HepG2 (cell line): ENCODE results near the gene TNK1. TPM values are rescaled to one million over a fixed set of nuclear protein-coding genes. Genes with fewer than 3 reads are reported as not detected.

Experiments
- AHDC1 ChIP-seq: sonication (generic); formaldehyde crosslinking; IDR thresholded peaks from 2 replicates; pipeline ENCODE4 v1.5.1; 2020; ENCODE audit warnings: mild to moderate bottlenecking, missing genetic modification reagents, borderline replicate concordance
- CEBPZ ChIP-seq: IDR thresholded peaks from 2 replicates; pipeline ENCODE4 v1.6.1; 2012; ENCODE audit warnings: low read length, improper control_type of control experiment
- E2F1 ChIP-seq: sonication (generic); formaldehyde crosslinking; IDR thresholded peaks from 2 replicates; pipeline ENCODE4 v1.5.0; 2020; ENCODE audit warnings: missing genetic modification reagents
- SNAI1 ChIP-seq: sonication (generic); formaldehyde crosslinking; IDR thresholded peaks from 2 replicates; pipeline ENCODE4 v1.5.0; 2020; ENCODE audit warnings: mild to moderate bottlenecking, missing genetic modification reagents, borderline replicate concordance
- SRF ChIP-seq: IDR thresholded peaks from 2 replicates; pipeline ENCODE4 v1.6.1; 2011; ENCODE audit warnings: mild to moderate bottlenecking, low read depth, low read length, moderate library complexity
- ZBTB20 ChIP-seq: sonication (generic); formaldehyde crosslinking; IDR thresholded peaks from 2 replicates; pipeline ENCODE4 v1.8.1; 2023; ENCODE audit warnings: missing genetic modification reagents, low read depth, mild to moderate bottlenecking, borderline replicate concordance
- ZFP62 ChIP-seq: sonication (generic); formaldehyde crosslinking; IDR thresholded peaks from 2 replicates; pipeline ENCODE4 v1.4.0; 2020; ENCODE audit warnings: missing genetic modification reagents
- ZNF326 ChIP-seq: sonication (generic); formaldehyde crosslinking; IDR thresholded peaks from 2 replicates; pipeline ENCODE4 v1.4.0; 2020; ENCODE audit warnings: missing genetic modification reagents, borderline replicate concordance
- ZNF547 ChIP-seq: sonication (generic); formaldehyde crosslinking; IDR thresholded peaks from 2 replicates; pipeline ENCODE4 v1.5.1; 2020; ENCODE audit warnings: mild to moderate bottlenecking, missing genetic modification reagents
- ZNF660 ChIP-seq: sonication (generic); formaldehyde crosslinking; IDR thresholded peaks from 2 replicates; pipeline ENCODE4 v1.5.1; 2020; ENCODE audit warnings: mild to moderate bottlenecking, low read depth, missing genetic modification reagents, borderline replicate concordance
- ZNF776 ChIP-seq: sonication (generic); formaldehyde crosslinking; IDR thresholded peaks from 2 replicates; pipeline ENCODE4 v1.4.0; 2020; ENCODE audit warnings: mild to moderate bottlenecking, missing genetic modification reagents
- polyA plus RNA-seq, 8 experiments: library from polyadenylated mRNA; depleted of rRNA in 3 of 8; stranded (reverse) in 7 of 8; unstranded in 1 of 8; fragments of >200 nt; fragmentation: Illumina TruSeq in 4 of 8; extraction: Trizol in 4 of 8; gene quantifications; 2 replicates each; pipeline versions ENCODE4 v1.2.1 to v1.2.3, GENCODE V29; 2011 to 2016; ENCODE audit warnings: low read depth in 4 of 8, missing spikeins in 1 of 8, mixed read lengths in 1 of 8; ENCODE audit not compliant: insufficient read depth in 1 of 8
- total RNA-seq, 5 experiments: library from RNA; depleted of rRNA; stranded (reverse); fragments of >200 nt; fragmentation: Illumina TruSeq; extraction: Trizol; gene quantifications; 2 replicates each; pipeline ENCODE4 v1.2.3, GENCODE V29; 2016; ENCODE audit warnings: low read depth in 1 of 5
- TF ChIP-seq, protein P1 (sequence below): IDR thresholded peaks from 2 replicates; pipeline ENCODE4 v1.4.0; 2020; ENCODE audit warnings: mild to moderate bottlenecking, missing genetic modification reagents

Gene TNK1
- total and polyA plus RNA-seq, 2 of the 13 experiments (the other 11 are each of a cell fraction or from before 2014, with no cell fraction given) = 2.0 to 3.5 TPM

DNA sequence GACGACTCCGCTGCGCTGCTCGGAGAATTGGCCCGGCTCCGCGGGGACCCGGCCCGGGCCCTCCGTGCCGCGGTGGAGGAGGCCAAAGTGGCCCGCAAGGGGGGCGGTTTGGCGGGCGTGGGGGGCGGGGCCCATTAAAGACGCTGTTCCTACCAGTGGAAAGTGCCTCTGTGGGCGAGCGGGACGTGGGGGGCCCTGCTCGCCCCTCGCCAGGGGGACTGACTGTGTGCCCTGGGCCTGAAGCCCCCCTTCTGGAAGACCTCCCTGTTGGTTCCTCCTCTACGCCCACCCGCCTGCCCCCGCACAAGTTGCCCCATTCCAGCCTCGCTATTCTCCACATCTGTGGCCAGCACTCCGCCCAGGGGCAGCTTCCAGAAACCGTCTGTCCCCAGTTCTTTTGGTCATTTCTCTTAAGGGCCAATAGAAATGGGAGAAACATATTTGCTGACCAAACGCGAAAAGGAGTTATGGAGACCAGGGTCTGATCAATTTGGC is 56.5 kb downstream of the TNK1 start (continued):
- TF ChIP-seq AHDC1 (no peak), SRF (no peak), E2F1 (no peak), ZFP62 (no peak), ZNF660 (CRISPR knock-in tag) (no peak), CEBPZ (no peak), ZNF547 (CRISPR knock-in tag) (no peak), SNAI1 (CRISPR knock-in tag) (no peak), ZBTB20 (CRISPR knock-in tag) (no peak), ZNF776 (CRISPR knock-in tag) (no peak), ZNF326 (no peak)
- TF ChIP-seq, protein P1, sequence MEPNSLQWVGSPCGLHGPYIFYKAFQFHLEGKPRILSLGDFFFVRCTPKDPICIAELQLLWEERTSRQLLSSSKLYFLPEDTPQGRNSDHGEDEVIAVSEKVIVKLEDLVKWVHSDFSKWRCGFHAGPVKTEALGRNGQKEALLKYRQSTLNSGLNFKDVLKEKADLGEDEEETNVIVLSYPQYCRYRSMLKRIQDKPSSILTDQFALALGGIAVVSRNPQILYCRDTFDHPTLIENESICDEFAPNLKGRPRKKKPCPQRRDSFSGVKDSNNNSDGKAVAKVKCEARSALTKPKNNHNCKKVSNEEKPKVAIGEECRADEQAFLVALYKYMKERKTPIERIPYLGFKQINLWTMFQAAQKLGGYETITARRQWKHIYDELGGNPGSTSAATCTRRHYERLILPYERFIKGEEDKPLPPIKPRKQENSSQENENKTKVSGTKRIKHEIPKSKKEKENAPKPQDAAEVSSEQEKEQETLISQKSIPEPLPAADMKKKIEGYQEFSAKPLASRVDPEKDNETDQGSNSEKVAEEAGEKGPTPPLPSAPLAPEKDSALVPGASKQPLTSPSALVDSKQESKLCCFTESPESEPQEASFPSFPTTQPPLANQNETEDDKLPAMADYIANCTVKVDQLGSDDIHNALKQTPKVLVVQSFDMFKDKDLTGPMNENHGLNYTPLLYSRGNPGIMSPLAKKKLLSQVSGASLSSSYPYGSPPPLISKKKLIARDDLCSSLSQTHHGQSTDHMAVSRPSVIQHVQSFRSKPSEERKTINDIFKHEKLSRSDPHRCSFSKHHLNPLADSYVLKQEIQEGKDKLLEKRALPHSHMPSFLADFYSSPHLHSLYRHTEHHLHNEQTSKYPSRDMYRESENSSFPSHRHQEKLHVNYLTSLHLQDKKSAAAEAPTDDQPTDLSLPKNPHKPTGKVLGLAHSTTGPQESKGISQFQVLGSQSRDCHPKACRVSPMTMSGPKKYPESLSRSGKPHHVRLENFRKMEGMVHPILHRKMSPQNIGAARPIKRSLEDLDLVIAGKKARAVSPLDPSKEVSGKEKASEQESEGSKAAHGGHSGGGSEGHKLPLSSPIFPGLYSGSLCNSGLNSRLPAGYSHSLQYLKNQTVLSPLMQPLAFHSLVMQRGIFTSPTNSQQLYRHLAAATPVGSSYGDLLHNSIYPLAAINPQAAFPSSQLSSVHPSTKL (CRISPR knock-in tag) = no peak
